Astrocyte of the hippocampus (primary cell): ENCODE measurements around the gene TRIM74.
"Not testable (repeated sequence)": the region's sequence is repeated elsewhere in the genome, so short reads cannot be mapped to it uniquely, and the experiment has no call there.

ENCODE experiments used
- DNase-seq: peaks from one replicate; pipeline ENCODE4 v3.0.0; 2011; ENCODE audit warnings: low read depth, low spot score

Gene TRIM74

DNA sequence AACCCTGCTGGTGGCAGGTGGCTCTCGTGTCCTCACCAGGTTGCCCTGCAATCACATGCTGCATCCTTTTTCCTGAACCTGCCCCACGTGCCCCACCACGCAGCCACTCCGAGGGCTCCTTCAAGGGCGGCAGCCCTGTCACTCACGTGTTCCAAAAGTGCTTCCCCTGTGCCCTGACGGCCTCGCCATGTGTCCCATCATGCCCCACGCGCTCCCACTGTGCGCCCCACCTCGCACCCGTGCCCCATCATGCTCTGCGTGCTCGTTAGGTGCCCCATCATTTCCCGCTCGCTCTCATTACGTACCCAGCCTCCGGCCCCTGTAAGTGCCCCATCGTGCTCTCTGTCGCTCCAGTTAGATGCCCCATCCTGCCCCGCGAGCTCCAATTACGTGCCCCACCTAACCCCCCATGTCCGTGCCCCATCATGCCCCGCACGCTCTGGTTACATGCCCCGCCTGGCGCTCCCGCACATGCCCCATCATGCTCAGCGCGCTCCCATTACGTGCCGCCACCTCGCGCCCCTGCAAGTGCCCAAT is at the start of gene TRIM74:
Gene TRIM74 (minus strand): TSS at position 487 of the 537 bp plus-strand sequence. CDS start 3,309 bp downstream, outside the sequence.
- DNase-seq = not testable (repeated sequence)

DNA sequence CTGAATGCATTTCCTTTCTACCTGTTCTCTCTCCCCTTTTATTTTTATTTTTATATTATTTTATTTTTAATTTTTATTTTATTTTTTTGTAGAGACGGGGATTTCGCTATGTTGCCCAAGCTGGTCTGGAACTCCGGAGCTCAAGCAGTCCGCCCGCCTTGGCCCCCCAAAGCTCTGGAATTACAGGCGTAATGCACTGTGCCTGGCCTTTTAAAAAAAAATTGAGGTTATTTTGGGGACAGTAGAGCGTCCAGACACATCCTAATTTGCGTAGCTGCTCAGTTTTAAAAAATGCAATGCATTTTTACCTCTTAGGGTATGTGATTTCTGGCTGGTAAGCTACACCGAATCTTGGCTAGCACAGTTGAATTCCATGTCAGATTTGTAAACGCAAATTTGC is 37.2 kb upstream of the TRIM74 start:
- not testable (repeated sequence) for DNase-seq

DNA sequence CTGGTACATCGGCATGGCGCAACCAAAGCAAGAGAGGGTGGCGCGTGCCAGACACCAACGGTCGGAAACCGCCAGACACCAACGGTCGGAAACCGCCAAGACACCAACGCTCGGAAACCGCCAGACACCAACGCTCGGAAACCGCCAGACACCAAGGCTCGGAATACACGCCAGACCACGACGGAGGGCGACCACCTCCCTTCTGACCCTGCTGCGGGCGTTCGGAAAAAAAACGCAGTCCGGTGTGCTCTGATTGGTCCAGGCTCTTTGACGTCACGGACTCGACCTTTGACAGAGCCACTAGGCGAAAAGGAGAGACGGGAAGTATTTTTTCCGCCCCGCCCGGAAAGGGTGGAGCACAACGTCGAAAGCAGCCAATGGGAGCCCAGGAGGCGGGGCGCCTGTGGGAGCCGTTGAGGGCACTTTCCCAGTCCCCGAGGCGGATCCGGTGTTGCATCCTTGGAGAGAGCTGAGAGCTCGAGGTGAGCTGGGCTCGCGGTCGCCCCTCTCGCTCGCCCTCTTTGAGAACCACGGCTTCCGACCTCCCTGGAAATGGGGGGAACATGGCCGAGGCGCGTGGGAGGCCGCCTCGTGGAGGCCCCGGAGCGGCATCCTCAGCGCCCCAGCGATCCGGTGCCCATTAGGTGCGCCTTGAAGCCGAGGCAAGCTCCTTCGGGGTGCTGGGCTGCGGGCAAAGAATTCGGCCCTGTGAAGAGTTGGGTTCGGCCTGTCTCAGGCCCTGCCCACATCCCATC is 36.6 kb upstream of the TRIM74 start:
- peak; percentile 89 for DNase-seq

DNA sequence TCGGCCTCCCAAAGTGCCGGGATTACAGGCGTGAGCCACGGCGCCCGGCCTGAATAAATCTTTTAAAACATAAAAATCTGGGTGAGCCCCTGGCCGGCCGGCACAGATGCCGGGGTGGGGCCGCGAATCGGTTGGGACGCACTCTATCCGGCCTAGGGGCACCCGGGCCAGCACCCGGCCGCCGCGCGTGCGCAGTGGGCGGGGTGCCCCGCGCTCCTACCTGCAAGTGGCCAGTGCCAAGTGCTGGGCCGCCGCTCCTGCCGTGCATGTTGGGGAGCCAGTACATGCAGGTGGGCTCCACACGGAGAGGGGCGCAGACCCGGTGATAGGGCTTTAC is 36.1 kb upstream of the TRIM74 start:
- not testable (repeated sequence) for DNase-seq

DNA sequence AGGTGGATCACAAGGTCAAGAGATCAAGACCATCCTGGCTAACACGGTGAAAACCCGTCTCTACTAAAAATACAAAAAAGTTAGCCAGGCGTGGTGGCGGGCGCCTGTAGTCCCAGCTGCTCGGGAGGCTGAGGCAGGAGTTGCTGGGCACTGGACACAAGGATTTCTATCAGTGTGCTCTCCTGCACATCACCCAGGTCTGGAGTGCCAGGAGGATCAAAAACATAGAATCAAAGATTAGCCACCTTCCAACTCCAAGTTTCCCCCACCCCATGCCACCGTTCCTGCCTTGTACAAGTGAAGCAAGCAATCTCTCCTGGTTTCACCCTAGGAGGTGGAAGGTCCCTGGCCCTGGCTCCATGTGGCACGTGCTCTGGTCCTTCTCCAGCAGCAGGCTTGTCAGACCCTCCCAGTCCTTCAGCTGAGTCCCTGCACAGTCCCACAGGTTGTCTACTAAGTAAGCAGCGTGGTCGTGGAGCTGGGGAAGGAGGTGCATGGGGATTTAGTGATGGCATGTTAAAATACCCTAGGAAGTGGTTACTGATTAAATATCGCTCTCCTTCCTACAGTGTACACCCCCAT is 28.7 kb upstream of the TRIM74 start:
- not testable (repeated sequence) for DNase-seq

DNA sequence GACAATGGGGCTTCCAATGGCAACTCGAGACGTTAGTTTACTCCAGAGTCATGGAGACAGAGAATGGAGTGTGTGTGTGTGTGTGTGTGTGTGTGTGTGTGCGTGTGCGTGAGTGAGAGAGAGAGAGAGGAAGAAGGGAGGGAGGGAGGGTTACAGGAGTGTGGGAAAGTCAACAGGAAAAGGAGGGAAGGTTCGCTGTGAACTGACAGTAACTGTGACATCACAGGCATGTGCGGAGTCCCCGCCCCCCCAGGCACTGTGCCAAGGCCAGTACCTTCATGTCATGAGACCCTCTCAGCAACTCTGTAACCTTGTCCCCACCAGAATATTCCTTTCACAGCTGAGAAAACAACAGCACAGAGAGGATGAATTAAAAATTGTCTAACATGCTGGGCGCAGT is 28.2 kb upstream of the TRIM74 start:
- not testable (repeated sequence) for DNase-seq

DNA sequence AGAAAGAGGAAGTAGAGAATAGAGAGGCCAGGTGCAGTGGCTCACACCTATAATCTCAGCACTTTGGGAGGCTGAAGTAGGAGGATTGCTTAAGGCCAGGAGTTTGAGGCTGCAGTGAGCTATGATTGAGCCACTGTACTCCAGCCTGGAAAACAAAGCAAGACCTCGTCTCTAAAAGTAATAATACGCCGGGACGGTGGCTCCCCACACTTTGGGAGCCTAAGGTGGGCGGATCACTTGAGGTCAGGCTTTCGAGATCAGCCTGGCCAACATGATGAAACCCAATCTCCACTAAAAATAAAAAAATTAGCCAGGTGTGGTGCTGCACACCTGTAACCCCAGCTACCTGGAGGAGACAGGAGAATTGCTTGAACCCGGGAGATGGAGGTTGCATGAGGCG is 26.2 kb upstream of the TRIM74 start:
- not testable (repeated sequence) for DNase-seq

DNA sequence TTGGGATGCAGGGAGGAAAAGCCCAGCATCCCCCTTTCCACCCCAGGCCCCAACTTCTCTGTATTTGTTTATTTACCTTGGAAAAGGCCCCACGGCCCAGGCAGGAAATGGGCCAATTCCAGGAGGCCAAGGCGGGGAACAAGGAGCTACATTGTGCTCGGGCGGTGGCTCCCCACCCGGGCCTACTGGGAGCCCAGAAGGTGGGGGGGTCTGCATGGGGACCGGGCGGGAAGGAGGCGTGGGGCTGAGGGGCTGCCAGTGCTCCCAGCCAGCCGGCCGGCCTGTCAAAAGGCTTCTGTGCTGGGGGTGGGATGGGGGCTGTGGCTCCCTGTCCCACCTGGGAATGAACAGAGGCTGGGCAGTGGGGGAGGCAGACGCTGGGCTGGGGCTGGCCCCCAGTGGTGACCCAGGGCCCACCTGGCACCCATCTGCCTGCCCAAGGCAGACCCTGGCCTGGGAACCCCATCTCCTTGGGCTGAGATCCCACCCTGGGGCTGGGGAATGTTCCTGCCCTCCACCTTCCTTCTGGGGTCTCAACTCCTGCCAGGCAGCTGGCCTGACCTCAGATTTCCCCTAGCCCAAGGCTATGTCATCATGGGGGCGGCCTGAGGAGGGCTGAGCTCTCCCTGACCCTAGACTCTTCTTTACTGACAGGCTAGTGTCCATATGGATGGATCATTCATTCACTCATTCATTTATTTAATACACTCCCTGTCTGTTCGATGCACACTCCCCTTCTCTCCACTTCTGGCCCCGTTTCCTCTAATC is 21.1 kb upstream of the TRIM74 start:
- DNase-seq = not testable (repeated sequence)

DNA sequence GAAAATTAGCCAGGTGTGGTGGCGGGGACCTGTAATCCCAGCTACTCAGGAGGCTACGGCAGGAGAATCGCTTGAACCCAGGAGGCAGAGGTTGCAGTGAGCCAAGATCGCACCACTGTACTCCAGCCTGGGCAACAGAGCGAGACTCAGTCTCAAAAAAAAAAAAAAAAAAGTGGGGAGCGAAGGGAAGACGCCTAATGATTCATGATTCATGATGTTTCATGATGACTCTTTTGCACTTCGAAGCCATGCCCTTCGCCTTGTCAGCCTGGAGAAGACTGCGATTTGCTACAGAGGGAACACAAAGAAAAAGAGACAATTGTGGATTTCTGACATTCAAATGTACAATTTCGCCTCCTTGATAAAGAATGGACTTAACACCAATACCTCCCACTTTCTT is 12.8 kb upstream of the TRIM74 start:
- not testable (repeated sequence) for DNase-seq

DNA sequence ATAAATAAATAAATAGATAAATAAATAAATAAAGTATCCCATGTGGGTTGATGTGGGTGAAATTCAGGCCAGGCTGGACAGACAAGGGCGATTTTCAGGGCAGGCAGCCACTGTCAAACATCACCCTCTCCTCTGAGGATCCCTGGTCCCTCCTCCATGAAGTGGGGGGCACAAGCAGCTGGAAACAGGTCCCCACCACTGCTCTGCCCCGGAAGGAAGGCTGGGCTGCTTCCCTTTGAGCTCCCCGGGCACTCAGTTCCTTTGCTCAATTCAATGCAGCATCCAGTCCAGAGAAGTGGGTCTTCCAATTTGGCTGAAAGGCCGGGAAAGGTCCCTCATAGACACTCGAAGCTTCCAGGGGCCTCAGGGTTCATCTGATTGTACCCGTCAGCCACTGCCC is 11.1 kb upstream of the TRIM74 start:
- not testable (repeated sequence) for DNase-seq

DNA sequence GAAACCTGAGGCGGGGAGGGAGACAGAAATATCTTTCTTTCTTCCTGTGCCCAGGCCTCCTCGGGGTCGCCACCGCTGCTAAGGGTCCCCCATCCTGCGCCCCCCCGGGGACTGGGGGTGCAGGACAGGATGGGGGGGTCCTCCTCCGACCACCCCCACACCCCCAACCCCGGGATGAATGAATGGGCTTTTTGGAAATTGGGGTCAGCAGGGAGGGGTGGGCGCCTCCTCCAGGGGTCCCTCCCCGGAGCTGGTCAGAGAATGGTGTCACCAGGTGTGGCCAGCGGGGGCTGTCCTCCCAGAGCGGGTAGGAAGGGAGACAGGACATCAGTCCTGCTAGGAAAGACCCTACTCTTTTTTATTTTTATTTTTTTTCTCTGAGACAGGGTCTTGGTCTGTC is 7.2 kb upstream of the TRIM74 start:
- not testable (repeated sequence) for DNase-seq

DNA sequence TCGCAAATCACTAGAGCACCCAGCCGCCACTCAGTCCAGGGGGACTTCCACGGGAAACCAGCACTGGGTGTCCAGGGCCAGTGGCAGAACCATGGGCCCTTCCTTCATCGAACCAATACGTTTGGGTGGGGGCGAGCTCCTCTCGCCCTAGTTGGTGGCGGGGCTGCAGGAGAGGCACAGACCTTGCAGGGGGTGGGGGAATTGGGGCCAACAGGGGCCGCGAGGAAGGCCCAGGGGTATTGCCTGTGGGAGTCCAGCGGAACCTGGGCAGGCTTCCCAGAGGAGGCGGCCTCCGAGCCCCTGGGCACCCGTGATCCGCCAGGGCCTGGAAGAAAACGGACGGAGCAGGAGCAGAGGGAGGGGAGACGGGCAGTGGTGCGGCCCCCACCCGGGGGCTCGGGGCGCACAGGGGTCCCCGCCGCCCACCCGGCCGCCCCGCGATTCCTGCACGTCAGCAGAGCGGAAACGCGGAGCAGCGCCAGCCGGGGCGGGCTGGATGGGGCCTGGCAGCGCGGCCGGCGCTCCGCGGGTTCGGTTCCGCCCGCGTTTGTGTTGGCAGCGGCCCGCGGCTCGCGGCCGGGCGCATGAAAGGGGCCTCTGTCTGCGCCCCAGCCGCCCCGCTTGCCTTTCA is 6.5 kb upstream of the TRIM74 start:
- DNase-seq = not testable (repeated sequence)

DNA sequence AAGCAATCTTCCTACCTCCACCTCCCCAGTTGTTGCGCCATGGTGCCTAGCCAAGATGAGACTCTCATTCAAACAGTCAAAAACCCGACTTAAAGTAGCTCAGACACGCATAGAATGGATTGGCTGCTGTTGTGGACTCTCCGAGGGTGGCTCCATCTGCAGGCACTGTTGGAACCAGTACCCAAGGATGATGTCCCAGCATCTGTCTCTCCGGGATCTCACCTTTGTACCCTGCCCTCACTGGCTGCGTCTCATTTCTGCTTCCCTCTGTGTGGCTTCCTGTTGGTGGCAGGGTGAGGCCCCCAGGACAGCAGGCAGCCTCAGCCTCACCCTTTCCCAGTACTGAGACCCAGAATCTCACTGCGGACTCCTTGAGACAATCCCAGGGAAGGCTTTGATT is 5.5 kb upstream of the TRIM74 start:
- DNase-seq = not testable (repeated sequence)

DNA sequence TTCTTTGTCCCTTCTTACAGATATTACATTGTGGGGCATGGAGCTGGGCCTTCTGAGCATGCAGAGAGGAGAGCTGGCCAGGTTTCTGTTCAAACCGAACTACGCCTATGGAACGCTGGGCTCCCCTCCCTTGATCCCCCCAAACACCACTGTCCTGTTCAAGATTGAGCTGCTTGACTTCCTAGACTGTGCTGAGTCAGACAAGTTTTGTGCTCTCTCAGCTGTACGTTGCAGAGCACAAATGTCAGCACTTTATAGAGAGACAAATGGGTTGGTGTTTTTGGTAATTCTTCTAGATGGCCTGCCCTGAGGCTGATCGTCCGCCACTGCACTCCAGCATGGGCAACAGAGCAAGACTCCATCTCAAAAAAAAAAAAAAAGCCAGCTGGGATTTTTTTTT is 2.2 kb upstream of the TRIM74 start:
- not testable (repeated sequence) for DNase-seq

DNA sequence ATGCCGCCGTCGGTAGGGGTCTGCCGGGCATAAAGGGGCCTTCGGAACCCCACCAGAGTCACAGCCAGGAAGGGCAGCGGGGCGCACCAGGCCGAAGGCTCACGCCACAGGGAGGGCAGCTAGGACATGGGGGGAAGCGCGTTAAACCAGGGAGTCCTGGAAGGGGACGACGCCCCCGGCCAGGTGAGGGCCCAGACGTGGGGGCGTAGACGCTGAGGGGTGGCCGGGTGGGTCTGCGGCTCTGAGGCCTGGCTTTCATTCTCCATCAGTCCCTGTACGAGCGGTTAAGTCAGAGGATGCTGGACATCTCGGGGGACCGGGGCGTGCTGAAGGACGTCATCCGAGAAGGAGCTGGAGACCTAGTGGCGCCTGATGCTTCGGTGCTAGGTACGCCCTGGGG is 422 bp upstream of the TRIM74 start:
- not testable (repeated sequence) for DNase-seq

DNA sequence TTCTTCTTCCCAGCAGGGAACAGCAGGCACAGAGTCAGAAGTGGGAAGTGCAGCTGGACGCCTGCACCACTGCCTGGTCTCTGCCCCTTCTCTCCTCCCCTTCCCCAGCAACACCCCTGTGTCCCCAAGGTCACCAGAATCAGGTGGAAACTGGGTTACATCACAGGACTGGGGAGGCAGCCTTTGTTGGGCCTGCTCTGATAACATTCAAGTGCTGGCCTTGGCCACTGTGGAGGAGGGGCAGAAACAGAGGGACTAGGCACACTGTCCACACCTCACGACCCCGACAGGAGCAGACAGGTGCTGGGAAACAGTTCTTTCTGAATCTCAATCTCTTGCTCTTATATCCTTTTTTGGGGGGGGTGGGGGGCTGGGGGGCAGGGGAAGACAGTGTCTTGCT is 2.4 kb downstream of the TRIM74 start:
- not testable (repeated sequence) for DNase-seq

DNA sequence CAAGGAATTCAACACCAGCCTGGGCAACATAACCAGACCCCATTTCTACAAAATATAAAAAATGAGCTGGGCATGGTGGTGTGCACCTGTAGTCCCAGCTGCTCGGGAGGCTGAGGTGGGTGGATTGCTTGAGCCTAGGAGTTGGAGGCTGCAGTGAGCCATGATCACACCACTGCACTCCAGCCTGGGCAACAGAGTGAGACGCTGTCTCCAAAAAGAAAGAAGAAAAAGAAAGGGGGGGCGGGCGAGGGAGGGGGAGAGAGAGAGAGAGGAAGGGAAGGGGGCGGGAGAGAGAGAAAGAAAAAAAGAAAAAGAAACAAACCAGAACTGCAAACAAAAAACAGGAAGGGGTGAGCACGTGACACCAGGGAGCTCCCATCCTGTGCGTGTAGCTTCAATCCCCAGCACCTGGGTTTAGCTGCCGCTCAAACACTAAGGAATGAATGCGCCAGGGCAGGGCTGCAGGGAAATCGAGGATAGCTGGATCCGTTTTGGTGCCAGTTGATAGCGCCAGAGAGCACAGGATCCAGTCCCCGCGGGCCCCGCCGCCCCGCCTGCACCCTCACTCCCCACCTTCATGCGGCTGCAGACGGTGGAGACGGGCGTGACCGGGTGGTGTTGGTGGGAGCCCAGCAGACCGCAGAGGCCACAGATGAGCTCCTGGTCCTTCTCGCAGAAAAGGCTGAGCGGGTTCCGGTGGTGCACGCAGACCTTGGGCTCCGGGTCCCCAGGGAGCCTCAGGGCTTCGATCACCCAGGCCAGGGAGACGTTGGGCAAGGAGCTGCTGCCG is 3.9 kb downstream of the TRIM74 start:
- DNase-seq = not testable (repeated sequence)

DNA sequence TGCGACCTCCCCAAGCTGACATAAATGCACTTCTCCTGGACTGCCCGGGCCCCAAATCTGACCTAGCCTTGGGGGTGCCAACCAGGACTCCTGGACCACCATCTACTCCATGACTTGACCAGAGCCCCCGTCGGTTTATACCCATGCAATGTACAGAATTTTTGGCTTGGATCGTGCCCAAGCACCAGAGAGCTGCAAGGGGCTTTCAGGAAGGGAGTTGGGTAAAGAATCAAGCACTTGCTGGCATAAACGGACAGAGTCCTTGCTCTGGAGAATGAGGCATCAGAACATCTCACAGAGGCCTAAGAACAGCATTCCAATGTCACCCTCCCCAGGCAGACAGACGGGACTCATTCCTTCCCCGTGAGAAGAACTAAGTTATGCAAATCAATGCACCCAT is 6.2 kb downstream of the TRIM74 start:
- DNase-seq = not testable (repeated sequence)

DNA sequence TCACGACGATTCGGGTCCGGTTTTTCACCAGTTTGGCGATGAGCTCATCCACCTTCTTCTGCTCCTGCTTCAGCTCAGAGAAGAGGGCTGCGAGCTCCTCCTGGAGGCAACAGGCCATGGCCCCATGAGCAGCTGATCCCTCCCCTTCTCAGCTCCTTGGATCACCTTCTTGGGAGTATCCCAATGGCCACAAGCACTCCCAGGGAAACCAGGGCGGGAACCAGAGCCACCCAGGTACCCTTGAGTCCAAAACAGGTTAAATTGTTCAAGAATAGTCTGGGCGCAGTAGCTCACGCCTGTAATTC is 8.0 kb downstream of the TRIM74 start:
- DNase-seq = not testable (repeated sequence)

DNA sequence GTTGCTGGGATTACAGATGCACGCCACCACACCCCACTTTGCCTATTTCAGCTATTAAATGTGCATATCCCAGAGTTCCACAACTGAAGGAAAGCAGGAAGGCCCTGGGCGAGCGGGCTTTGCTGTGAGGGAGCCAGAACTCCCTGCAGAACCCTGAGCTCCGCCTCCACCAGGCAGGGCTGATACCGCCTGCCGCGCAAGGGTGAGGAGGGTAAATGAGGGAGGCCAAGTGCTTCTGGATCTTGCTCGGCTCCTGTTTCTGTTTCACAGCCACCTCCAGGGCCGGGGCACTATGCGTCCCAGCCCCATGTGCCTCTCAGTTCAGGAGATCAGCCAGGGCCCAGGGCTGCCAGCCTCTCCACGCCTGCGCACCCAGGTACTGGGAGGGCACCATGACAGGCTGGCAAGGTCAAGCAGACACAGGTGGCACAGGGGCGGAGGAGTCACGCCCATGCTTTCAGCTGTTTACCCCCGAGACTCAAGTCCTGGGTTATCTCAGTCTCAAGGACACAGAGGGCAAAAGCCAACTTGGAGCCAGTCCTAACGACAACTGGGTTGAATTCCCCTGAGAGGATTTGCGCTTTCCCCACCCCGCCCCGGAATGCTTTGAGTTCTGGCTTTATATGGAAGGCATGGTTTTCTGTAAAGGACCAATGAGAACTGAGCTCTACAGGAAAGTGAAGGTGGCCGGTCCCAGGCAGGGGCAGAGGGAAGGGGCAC is 8.5 kb downstream of the TRIM74 start:
- not testable (repeated sequence) for DNase-seq

DNA sequence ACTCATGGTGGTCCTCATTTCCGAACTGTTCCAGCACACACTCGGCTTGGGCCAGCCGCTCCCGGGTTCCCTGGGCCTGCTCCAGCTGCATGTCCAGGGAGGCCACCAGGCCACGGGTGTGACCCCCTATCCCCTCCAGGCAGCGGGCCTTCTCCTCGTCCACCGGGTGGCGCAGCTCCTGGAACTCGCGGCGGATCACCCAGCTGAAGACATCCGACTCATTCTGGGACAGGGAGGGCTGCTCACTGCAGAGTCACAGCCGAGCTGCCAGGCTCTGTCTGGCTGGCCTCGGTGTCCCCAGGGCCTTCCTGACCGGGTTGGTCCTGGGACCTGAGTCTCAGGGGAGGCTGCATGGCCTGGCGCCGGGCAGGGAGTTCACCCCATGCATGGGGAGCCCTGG is 9.2 kb downstream of the TRIM74 start:
- DNase-seq = not testable (repeated sequence)
